A549 (cell line): ENCODE results near the gene FBXO31. TPM values are rescaled to one million over a fixed set of nuclear protein-coding genes. Genes with fewer than 3 reads are reported as not detected.

Experiments
- ATAC-seq, 2 experiments: fragments of 200-7000 bp in 1 of 2; fragments of >200 bp in 1 of 2; cut with Nextera tagmentation in 1 of 2; cut with Tn5 transposase in 1 of 2; 3 replicates each; pipeline versions ENCODE4 v1.8.0 to v1.9.1; 2018 to 2020; ENCODE audit warnings: mild to moderate bottlenecking in 1 of 2, moderate library complexity in 1 of 2
- CTCF ChIA-PET: fragments of 300-600 bp; sonication (Branson Sonifier 250); formaldehyde crosslinking; extraction: SDS; loops from one replicate; lab custom pipeline; 2021; ENCODE audit warnings: antibody characterized with exemption, inconsistent platforms; lab: Yijun Ruan, JAX
- POLR2A ChIA-PET: fragments of 350-600 bp; formaldehyde crosslinking; extraction: SDS; loops from one replicate; lab custom pipeline; 2021; ENCODE audit warnings: antibody characterized with exemption, inconsistent platforms; lab: Yijun Ruan, JAX
- DNase-seq, 2 experiments: peaks; one replicate each; pipeline versions ENCODE4 v3.0.0 to v3.0.0-alpha.2; 2011 to 2016; ENCODE audit warnings: low read depth in 1 of 2, low spot score in 1 of 2
- FAIRE-seq: peaks from 2 replicates; lab custom pipeline; 2011; peaks lifted over from hg19 to GRCh38; lab: Jason Lieb, UNC
- H3K27ac ChIP-seq, 2 experiments: fragments of >200 bp; sonication (Bioruptor Twin); formaldehyde crosslinking; 3 replicates each; pipeline ENCODE4 v1.5.1; 2016 to 2017
- H3K4me1 ChIP-seq: fragments of >200 bp; sonication (Bioruptor Twin); formaldehyde crosslinking; 3 replicates; pipeline ENCODE4 v1.6.1; 2016
- H3K4me2 ChIP-seq: fragments of >200 bp; sonication (Bioruptor Twin); formaldehyde crosslinking; 3 replicates; pipeline ENCODE4 v1.6.1; 2016
- H3K4me3 ChIP-seq: fragments of >200 bp; sonication (Bioruptor Twin); formaldehyde crosslinking; 3 replicates; pipeline ENCODE4 v1.5.1; 2016
- H3K9me3 ChIP-seq: fragments of >200 bp; sonication (Bioruptor Twin); formaldehyde crosslinking; 3 replicates; pipeline ENCODE4 v1.6.1; 2016
- ATOH8 ChIP-seq: fragments of 250-450 bp; sonication (Bioruptor Pico); IDR thresholded peaks from 2 replicates; pipeline ENCODE4 v1.5.0; 2020; ENCODE audit warnings: low read depth, mild to moderate bottlenecking, moderate library complexity
- BHLHE40 ChIP-seq: IDR thresholded peaks from 2 replicates; pipeline ENCODE4 v1.6.1; 2012; ENCODE audit warnings: low read depth, low read length, inconsistent platforms
- CEBPB ChIP-seq, 2 experiments: fragments of >200 bp in 1 of 2; sonication (Bioruptor Twin) in 1 of 2; formaldehyde crosslinking in 1 of 2; IDR thresholded peaks; 2 replicates each; pipeline ENCODE4 v1.6.1; 2012 to 2016
- CHD4 ChIP-seq: fragments of 200-600 bp; sonication (generic); IDR thresholded peaks from 2 replicates; pipeline ENCODE4 v1.6.1; 2016; ENCODE audit warnings: antibody characterized with exemption, mild to moderate bottlenecking, borderline replicate concordance
- EHF ChIP-seq: fragments of 250-450 bp; sonication (Bioruptor Pico); IDR thresholded peaks from 2 replicates; pipeline ENCODE4 v1.5.0; 2020; ENCODE audit warnings: mild to moderate bottlenecking
- EHMT2 ChIP-seq: fragments of 200-600 bp; sonication (generic); IDR thresholded peaks from 2 replicates; pipeline ENCODE4 v1.6.1; 2016; ENCODE audit warnings: antibody characterized with exemption, low read depth, mild to moderate bottlenecking, moderate library complexity
- HDAC2 ChIP-seq: fragments of 200-600 bp; sonication (generic); IDR thresholded peaks from 2 replicates; pipeline ENCODE4 v1.6.1; 2016
- HEYL ChIP-seq: fragments of 250-450 bp; sonication (Bioruptor Pico); IDR thresholded peaks from 2 replicates; pipeline ENCODE4 v1.8.0; 2021; ENCODE audit warnings: mild to moderate bottlenecking, moderate library complexity
- HOXA7 ChIP-seq: fragments of 250-450 bp; sonication (Bioruptor Pico); IDR thresholded peaks from 2 replicates; pipeline ENCODE4 v1.5.0; 2020; ENCODE audit warnings: mild to moderate bottlenecking, moderate library complexity
- JUN ChIP-seq, 2 experiments: fragments of >200 bp; sonication (Bioruptor Twin); formaldehyde crosslinking; IDR thresholded peaks; 2 replicates in 1 of 2; 3 replicates in 1 of 2; pipeline ENCODE4 v1.6.1; 2016 to 2017
- KDM1A ChIP-seq: fragments of 200-600 bp; sonication (generic); IDR thresholded peaks from 2 replicates; pipeline ENCODE4 v1.6.1; 2016; ENCODE audit warnings: low read depth, mild to moderate bottlenecking
- KDM5A ChIP-seq: fragments of 200-600 bp; sonication (generic); IDR thresholded peaks from 2 replicates; pipeline ENCODE4 v1.6.1; 2016; ENCODE audit warnings: antibody characterized with exemption, mild to moderate bottlenecking
- MAFK ChIP-seq: fragments of 450-650 bp; IDR thresholded peaks from 2 replicates; pipeline ENCODE4 v1.6.1; 2014; ENCODE audit not compliant: partially characterized antibody
- NR3C1 ChIP-seq: fragments of >200 bp; sonication (Bioruptor Twin); formaldehyde crosslinking; IDR thresholded peaks from 3 replicates; pipeline ENCODE4 v1.6.1; 2017
- PHF8 ChIP-seq: fragments of 200-600 bp; sonication (generic); IDR thresholded peaks from 2 replicates; pipeline ENCODE4 v1.6.1; 2016; ENCODE audit warnings: low read depth, mild to moderate bottlenecking, antibody characterized with exemption, moderate library complexity, borderline replicate concordance
- RNF2 ChIP-seq: fragments of 200-600 bp; sonication (generic); IDR thresholded peaks from 2 replicates; pipeline ENCODE4 v1.6.1; 2016; ENCODE audit warnings: low read depth, mild to moderate bottlenecking, antibody characterized with exemption, moderate library complexity, borderline replicate concordance
- SREBF2 ChIP-seq: fragments of 450-650 bp; IDR thresholded peaks from 2 replicates; pipeline ENCODE4 v1.6.1; 2014; ENCODE audit warnings: mild to moderate bottlenecking, moderate library complexity
- USF2 ChIP-seq: fragments of 450-650 bp; IDR thresholded peaks from 2 replicates; pipeline ENCODE4 v1.6.1; 2014; ENCODE audit warnings: antibody characterized with exemption
- ZFP36 ChIP-seq: fragments of 450-650 bp; IDR thresholded peaks from 2 replicates; pipeline ENCODE4 v1.6.1; 2014; ENCODE audit warnings: borderline replicate concordance; ENCODE audit not compliant: partially characterized antibody
- WGBS: methylation state at CpG from one replicate; pipeline ENCODE4 v1.1.6; 2017; ENCODE audit errors: missing lambda C conversion rate; 5-methylcytosine and 5-hydroxymethylcytosine counted together
- polyA plus RNA-seq, 4 experiments: library from polyadenylated mRNA; depleted of rRNA in 3 of 4; stranded (reverse); fragments of >200 nt; fragmentation: RNase III in 1 of 4; extraction: RNeasy Plus Mini Kit Qiagen cat#74134 plus additional on column Dnase treatment in 1 of 4; gene quantifications; 2 replicates in 3 of 4; 3 replicates in 1 of 4; pipeline ENCODE4 v1.2.3, GENCODE V29; 2011 to 2017
- TF ChIP-seq, protein P1 (sequence below): fragments of >200 bp; sonication (Bioruptor Twin); formaldehyde crosslinking; IDR thresholded peaks from 2 replicates; pipeline ENCODE4 v1.6.1; 2016
- TF ChIP-seq, protein P2 (sequence below): fragments of >200 bp; sonication (Bioruptor Twin); formaldehyde crosslinking; IDR thresholded peaks from 3 replicates; pipeline ENCODE4 v1.6.1; 2016
- TF ChIP-seq, protein P3 (sequence below): fragments of 150-350 bp; IDR thresholded peaks from 2 replicates; pipeline ENCODE4 v1.6.1; 2014; ENCODE audit warnings: low read depth, mild to moderate bottlenecking, low read length
- TF ChIP-seq, protein P4 (sequence below): fragments of >200 bp; sonication (Bioruptor Twin); formaldehyde crosslinking; IDR thresholded peaks from 3 replicates; pipeline ENCODE4 v1.5.1; 2016

The FBXO31 gene
- polyA plus RNA-seq, 2 of the 4 experiments (the other 2 are of a cell fraction), result 10.5 to 11.1 TPM

DNA sequence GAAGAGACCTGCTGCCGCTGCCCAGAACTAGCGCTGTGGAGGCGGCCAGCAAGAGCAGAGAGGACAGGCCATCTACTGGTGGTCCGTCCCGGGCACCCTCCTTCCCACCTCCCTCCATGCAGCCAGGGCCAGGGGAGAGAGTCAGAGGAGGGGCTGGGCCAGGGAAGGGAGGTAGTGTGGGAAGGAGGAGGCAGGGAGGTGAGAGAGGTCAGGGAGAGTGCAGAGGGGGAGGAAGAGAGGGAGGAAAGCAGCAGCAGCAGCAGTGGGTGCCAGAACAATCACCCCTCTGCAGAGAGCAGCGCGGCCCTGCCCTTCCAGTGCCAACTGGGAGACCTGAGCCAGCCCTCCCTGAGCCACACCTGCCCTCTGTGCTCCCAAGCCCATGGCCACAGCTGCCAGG is 73.0 kb downstream of the FBXO31 start:
- CTCF ChIA-PET, result no interaction called here
- no peak for ATAC-seq
- POLR2A ChIA-PET, result no interaction called here
- Histone ChIP-seq H3K27ac (no peak overlapping the region), H3K4me2 (no peak overlapping the region), H3K9me3 (peaks cover 5% of the 10 kb centered on the region; the same call in 2 of the 3 replicates), H3K4me3 (no peak overlapping the region), H3K4me1 (no peaks in the 10 kb centered on the region)
- no peak for FAIRE-seq
- 98% methylated on average over 7 of the region's 7 CpGs for WGBS
- TF ChIP-seq MAFK (no peak), RNF2 (no peak)
- TF ChIP-seq, protein P1, sequence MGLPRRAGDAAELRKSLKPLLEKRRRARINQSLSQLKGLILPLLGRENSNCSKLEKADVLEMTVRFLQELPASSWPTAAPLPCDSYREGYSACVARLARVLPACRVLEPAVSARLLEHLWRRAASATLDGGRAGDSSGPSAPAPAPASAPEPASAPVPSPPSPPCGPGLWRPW, result no peak
- no peak for DNase-seq

GRCh38 chr16:87309620-87310525 is 73.7 kb downstream of the FBXO31 start:
- DNase-seq, result no peak
- POLR2A ChIA-PET, result no interaction called here
- WGBS, result 72% methylated on average over 5 of the region's 5 CpGs

GRCh38 chr16:87308826-87309225 is 74.8 kb downstream of the FBXO31 start:
- FAIRE-seq, result no peak
- POLR2A ChIA-PET, result no interaction called here
- TF ChIP-seq HEYL (CRISPR knock-in tag) (no peak), KDM1A (no peak), KDM5A (no peak), CHD4 (no peak), ATOH8 (CRISPR knock-in tag) (no peak), SREBF2 (no peak), HOXA7 (CRISPR knock-in tag) (no peak), PHF8 (no peak), EHF (CRISPR knock-in tag) (no peak), EHMT2 (no peak), MAFK (no peak), HDAC2 (no peak)
- TF ChIP-seq, protein P2, sequence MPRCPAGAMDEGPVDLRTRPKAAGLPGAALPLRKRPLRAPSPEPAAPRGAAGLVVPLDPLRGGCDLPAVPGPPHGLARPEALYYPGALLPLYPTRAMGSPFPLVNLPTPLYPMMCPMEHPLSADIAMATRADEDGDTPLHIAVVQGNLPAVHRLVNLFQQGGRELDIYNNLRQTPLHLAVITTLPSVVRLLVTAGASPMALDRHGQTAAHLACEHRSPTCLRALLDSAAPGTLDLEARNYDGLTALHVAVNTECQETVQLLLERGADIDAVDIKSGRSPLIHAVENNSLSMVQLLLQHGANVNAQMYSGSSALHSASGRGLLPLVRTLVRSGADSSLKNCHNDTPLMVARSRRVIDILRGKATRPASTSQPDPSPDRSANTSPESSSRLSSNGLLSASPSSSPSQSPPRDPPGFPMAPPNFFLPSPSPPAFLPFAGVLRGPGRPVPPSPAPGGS, result no peak
- TF ChIP-seq, protein P3, sequence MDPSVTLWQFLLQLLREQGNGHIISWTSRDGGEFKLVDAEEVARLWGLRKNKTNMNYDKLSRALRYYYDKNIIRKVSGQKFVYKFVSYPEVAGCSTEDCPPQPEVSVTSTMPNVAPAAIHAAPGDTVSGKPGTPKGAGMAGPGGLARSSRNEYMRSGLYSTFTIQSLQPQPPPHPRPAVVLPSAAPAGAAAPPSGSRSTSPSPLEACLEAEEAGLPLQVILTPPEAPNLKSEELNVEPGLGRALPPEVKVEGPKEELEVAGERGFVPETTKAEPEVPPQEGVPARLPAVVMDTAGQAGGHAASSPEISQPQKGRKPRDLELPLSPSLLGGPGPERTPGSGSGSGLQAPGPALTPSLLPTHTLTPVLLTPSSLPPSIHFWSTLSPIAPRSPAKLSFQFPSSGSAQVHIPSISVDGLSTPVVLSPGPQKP, result no peak

More at GRCh38 chr16:87309620-87310525, 73.7 kb downstream of the FBXO31 start:
- FAIRE-seq, result no peak
- TF ChIP-seq BHLHE40 (no peak), ZFP36 (no peak), USF2 (no peak), KDM1A (no peak), NR3C1 (no peak), CEBPB (IDR thresholded peaks at IDR 0.05) (no peak), JUN (IDR thresholded peaks at IDR 0.05) (no peak), HOXA7 (CRISPR knock-in tag) (no peak)
- TF ChIP-seq, protein P2, result no peak
- TF ChIP-seq, protein P4, sequence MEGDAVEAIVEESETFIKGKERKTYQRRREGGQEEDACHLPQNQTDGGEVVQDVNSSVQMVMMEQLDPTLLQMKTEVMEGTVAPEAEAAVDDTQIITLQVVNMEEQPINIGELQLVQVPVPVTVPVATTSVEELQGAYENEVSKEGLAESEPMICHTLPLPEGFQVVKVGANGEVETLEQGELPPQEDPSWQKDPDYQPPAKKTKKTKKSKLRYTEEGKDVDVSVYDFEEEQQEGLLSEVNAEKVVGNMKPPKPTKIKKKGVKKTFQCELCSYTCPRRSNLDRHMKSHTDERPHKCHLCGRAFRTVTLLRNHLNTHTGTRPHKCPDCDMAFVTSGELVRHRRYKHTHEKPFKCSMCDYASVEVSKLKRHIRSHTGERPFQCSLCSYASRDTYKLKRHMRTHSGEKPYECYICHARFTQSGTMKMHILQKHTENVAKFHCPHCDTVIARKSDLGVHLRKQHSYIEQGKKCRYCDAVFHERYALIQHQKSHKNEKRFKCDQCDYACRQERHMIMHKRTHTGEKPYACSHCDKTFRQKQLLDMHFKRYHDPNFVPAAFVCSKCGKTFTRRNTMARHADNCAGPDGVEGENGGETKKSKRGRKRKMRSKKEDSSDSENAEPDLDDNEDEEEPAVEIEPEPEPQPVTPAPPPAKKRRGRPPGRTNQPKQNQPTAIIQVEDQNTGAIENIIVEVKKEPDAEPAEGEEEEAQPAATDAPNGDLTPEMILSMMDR, result no peak
- TF ChIP-seq, all 56 proteins: peak for 0
- Histone ChIP-seq H3K9me3 (peaks cover 5% of the 10 kb centered on the region; the same call in 2 of the 3 replicates), H3K27ac (no peak overlapping the region), H3K4me2 (no peak overlapping the region), H3K4me3 (no peak overlapping the region), H3K4me1 (no peaks in the 10 kb centered on the region)
- ATAC-seq, result no peak
- CTCF ChIA-PET, result no interaction called here

More at GRCh38 chr16:87308826-87309225, 74.8 kb downstream of the FBXO31 start:
- CTCF ChIA-PET, result interaction anchor here (1.5 kb wide), 1 partner anchor 30 kb away, joined by 3 read pairs; no protein-coding TSS in a partner anchor
- Histone ChIP-seq H3K27ac (no peak overlapping the region), H3K4me3 (no peak overlapping the region), H3K9me3 (peaks cover 5% of the 10 kb centered on the region; the same call in 2 of the 3 replicates), H3K4me2 (no peak overlapping the region), H3K4me1 (no peaks in the 10 kb centered on the region)
- WGBS, result 93% methylated on average over 4 of the region's 4 CpGs
- ATAC-seq (no peak), DNase-seq (no peak)
